HG03103 (cell line): Measurements from ENCODE around the gene CELSR3.

Experiments used
- ATAC-seq: cut with Tn5 transposase; IDR thresholded peaks from one replicate; pipeline ENCODE4 v1.9.1; 2021; ENCODE audit warnings: low read depth; ENCODE audit not compliant: unreplicated experiment

CELSR3 gene

GRCh38 chr3:48663489-48664312, 1.0 kb upstream of the CELSR3 start:
- ATAC-seq, result peak; percentile 73

- no peak for ATAC-seq
Measured at GRCh38 chr3:48662145-48662752, 437 bp downstream of the CELSR3 start.

GRCh38 chr3:48661501-48662144, 1.1 kb downstream of the CELSR3 start:
- ATAC-seq, result no peak

GRCh38 chr3:48660800-48661400, 1.8 kb downstream of the CELSR3 start:
- no peak for ATAC-seq

GRCh38 chr3:48656841-48657281, 5.8 kb downstream of the CELSR3 start:
- ATAC-seq, result no peak

GRCh38 chr3:48656061-48656840, 6.4 kb downstream of the CELSR3 start:
- peak; percentile 47 for ATAC-seq

- no peak for ATAC-seq
Measured at GRCh38 chr3:48655606-48656005, 7.1 kb downstream of the CELSR3 start.

GRCh38 chr3:48655063-48655462, 7.6 kb downstream of the CELSR3 start:
- ATAC-seq, result no peak

- no peak for ATAC-seq
Measured at GRCh38 chr3:48652923-48653715, 9.6 kb downstream of the CELSR3 start.

- no peak for ATAC-seq
Measured at GRCh38 chr3:48651771-48652170, 10.9 kb downstream of the CELSR3 start.

GRCh38 chr3:48650723-48651122, 12.0 kb downstream of the CELSR3 start:
- no peak for ATAC-seq

- no peak for ATAC-seq
Measured at GRCh38 chr3:48648188-48648850, 14.4 kb downstream of the CELSR3 start.

GRCh38 chr3:48647714-48648113, 15.0 kb downstream of the CELSR3 start:
- ATAC-seq, result no peak

GRCh38 chr3:48644898-48645760, 17.6 kb downstream of the CELSR3 start:
- no peak for ATAC-seq

- no peak for ATAC-seq
Measured at GRCh38 chr3:48642605-48643004, 20.1 kb downstream of the CELSR3 start.

GRCh38 chr3:48641396-48641795, 21.3 kb downstream of the CELSR3 start:
- no peak for ATAC-seq

- no peak for ATAC-seq
Measured at GRCh38 chr3:48639944-48640606, 22.6 kb downstream of the CELSR3 start.

GRCh38 chr3:48637305-48637704, 25.4 kb downstream of the CELSR3 start:
- no peak for ATAC-seq
